ENCODE measurements around the gene CLPTM1.

DNA sequence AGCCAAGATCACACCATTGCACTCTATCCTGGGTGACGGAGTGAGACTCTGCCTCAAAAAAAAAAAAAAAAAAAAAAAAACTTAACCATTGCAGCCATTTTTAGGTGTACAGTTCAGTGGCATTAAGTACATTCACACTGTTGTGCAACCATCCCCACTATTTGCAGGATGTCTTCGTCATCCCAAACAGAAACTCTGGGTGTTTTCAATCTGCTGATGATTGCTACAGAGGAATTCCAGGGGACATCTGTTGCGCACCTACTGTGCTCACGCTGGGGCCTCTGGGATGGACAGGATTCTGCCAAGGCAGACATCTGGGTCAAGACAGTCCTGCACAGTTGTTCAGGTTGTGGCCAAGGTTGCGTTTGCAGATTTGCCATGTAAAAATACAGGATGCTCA, 15.5 kb upstream of the CLPTM1 start:
- TF ChIP-seq, protein P1, sequence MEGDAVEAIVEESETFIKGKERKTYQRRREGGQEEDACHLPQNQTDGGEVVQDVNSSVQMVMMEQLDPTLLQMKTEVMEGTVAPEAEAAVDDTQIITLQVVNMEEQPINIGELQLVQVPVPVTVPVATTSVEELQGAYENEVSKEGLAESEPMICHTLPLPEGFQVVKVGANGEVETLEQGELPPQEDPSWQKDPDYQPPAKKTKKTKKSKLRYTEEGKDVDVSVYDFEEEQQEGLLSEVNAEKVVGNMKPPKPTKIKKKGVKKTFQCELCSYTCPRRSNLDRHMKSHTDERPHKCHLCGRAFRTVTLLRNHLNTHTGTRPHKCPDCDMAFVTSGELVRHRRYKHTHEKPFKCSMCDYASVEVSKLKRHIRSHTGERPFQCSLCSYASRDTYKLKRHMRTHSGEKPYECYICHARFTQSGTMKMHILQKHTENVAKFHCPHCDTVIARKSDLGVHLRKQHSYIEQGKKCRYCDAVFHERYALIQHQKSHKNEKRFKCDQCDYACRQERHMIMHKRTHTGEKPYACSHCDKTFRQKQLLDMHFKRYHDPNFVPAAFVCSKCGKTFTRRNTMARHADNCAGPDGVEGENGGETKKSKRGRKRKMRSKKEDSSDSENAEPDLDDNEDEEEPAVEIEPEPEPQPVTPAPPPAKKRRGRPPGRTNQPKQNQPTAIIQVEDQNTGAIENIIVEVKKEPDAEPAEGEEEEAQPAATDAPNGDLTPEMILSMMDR (IDR thresholded peaks at IDR 0.05) = no peak
- no peak for TF ChIP-seq POLR2AphosphoS5 (IDR thresholded peaks at IDR 0.05)

Data from stomach (tissue), 4 donors.